PC-9 (cell line): Measurements from ENCODE around the gene FAM209A. TPM values are rescaled to one million over a fixed set of nuclear protein-coding genes. Genes with fewer than 3 reads are reported as not detected.

ENCODE experiments used
- BruUV-seq: library from RNA; stranded (reverse); fragments of 400-500 nt; replicated peaks from 2 replicates; lab custom pipeline; 2021; lab: Mats Ljungman, UMichigan
- CTCF ChIA-PET: fragments of 300-600 bp; sonication (Branson Sonifier 250); formaldehyde crosslinking; loops from one replicate; lab custom pipeline; 2022; ENCODE audit warnings: antibody characterized with exemption; lab: Charles Lee
- POLR2A ChIA-PET: fragments of 300-600 bp; sonication (Branson Sonifier 250); formaldehyde crosslinking; loops from one replicate; lab custom pipeline; 2022; ENCODE audit warnings: antibody characterized with exemption; ENCODE audit not compliant: unreplicated experiment; lab: Charles Lee
- DNase-seq, 2 experiments: peaks; one replicate each; pipeline versions ENCODE4 v3.0.0 to v3.0.0-alpha.2; 2015 to 2022; ENCODE audit warnings: mixed read lengths in 1 of 2
- H2AFZ ChIP-seq: fragments of 200-600 bp; sonication (generic); 2 replicates; pipeline ENCODE4 v1.8.1; 2017; ENCODE audit warnings: antibody characterized with exemption
- H3F3A ChIP-seq: fragments of 200-600 bp; sonication (generic); 2 replicates; pipeline ENCODE4 v1.8.1; 2017; ENCODE audit warnings: antibody characterized with exemption, mild to moderate bottlenecking, low read depth; ENCODE audit not compliant: insufficient read depth
- H3K27ac ChIP-seq: fragments of 200-600 bp; sonication (generic); 2 replicates; pipeline ENCODE4 v1.6.1; 2016; ENCODE audit warnings: mixed run types
- H3K27me3 ChIP-seq: fragments of 200-600 bp; sonication (generic); 2 replicates; pipeline ENCODE4 v1.6.1; 2016; ENCODE audit warnings: low read depth, mixed run types; ENCODE audit not compliant: insufficient read depth
- H3K36me3 ChIP-seq: fragments of 200-600 bp; sonication (generic); 2 replicates; pipeline ENCODE4 v1.6.1; 2016; ENCODE audit warnings: low read depth, mixed run types
- H3K4me1 ChIP-seq: fragments of 200-600 bp; sonication (generic); replicated peaks from 2 replicates; pipeline ENCODE4 v1.6.1; 2016; ENCODE audit warnings: mixed run types; ENCODE audit not compliant: insufficient read depth
- H3K4me2 ChIP-seq: fragments of 200-600 bp; sonication (generic); 2 replicates; pipeline ENCODE4 v1.6.1; 2017; ENCODE audit warnings: mixed run types
- H3K4me3 ChIP-seq: fragments of 200-600 bp; sonication (generic); 2 replicates; pipeline ENCODE4 v1.6.1; 2016; ENCODE audit warnings: mixed run types
- H3K79me2 ChIP-seq: fragments of 200-600 bp; sonication (generic); 2 replicates; pipeline ENCODE4 v1.6.1; 2017; ENCODE audit warnings: low read depth, mixed run types
- H3K9me2 ChIP-seq: fragments of 200-600 bp; sonication (generic); 2 replicates; pipeline ENCODE4 v1.8.1; 2017; ENCODE audit warnings: mild to moderate bottlenecking; ENCODE audit not compliant: insufficient read depth
- H3K9me3 ChIP-seq: fragments of 200-600 bp; sonication (generic); 2 replicates; pipeline ENCODE4 v1.8.1; 2016; ENCODE audit warnings: low read depth; ENCODE audit not compliant: insufficient read depth
- H4K20me1 ChIP-seq: fragments of 200-600 bp; sonication (generic); 2 replicates; pipeline ENCODE4 v1.8.1; 2017; ENCODE audit not compliant: insufficient read depth
- EZH2 ChIP-seq: fragments of 200-600 bp; sonication (generic); IDR thresholded peaks from 2 replicates; pipeline ENCODE4 v1.8.0; 2017; ENCODE audit warnings: antibody characterized with exemption, low read depth
- intact Hi-C: fragments of 100-400 bp; cut with micrococcal nuclease; formaldehyde crosslinking; loops from one replicate; pipeline ENCODE4 v1.10.0; 2022; ENCODE audit not compliant: unreplicated experiment
- total RNA-seq: library from RNA; stranded (reverse); gene quantifications from 2 replicates; pipeline ENCODE4 v1.2.3, GENCODE V29; 2021
- TF ChIP-seq, protein P1 (sequence below): fragments of 200-600 bp; sonication (generic); conservative IDR thresholded peaks from 2 replicates; pipeline ENCODE4 v1.6.1; 2017; ENCODE audit warnings: mixed run types, antibody characterized with exemption, mild to moderate bottlenecking, moderate library complexity

Gene FAM209A
- total RNA-seq, 1 experiment from 2014 or later: not detected

DNA sequence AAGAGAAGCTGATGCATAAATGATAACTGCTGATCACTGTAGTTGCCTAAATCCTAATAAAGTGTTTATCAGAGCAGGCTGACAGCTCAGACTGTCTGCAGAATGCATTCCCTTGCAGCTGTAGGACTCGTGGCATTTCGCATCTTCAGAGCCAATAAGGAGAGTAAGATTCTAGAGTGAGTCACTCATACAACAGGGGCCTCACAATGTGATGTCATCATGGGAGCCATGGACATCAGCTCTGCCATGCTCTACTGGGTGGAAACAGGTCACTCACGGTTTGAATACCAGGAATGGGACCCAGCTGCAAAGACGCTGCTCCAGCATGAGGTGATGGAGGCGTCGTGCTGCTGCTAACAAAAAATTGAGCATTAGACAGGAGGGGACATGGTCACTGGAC lies 15.9 kb downstream of the FAM209A start:
- TF ChIP-seq, protein P1, sequence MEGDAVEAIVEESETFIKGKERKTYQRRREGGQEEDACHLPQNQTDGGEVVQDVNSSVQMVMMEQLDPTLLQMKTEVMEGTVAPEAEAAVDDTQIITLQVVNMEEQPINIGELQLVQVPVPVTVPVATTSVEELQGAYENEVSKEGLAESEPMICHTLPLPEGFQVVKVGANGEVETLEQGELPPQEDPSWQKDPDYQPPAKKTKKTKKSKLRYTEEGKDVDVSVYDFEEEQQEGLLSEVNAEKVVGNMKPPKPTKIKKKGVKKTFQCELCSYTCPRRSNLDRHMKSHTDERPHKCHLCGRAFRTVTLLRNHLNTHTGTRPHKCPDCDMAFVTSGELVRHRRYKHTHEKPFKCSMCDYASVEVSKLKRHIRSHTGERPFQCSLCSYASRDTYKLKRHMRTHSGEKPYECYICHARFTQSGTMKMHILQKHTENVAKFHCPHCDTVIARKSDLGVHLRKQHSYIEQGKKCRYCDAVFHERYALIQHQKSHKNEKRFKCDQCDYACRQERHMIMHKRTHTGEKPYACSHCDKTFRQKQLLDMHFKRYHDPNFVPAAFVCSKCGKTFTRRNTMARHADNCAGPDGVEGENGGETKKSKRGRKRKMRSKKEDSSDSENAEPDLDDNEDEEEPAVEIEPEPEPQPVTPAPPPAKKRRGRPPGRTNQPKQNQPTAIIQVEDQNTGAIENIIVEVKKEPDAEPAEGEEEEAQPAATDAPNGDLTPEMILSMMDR: no peak
- TF ChIP-seq EZH2: no peak
- Histone ChIP-seq H3K4me1 (no peaks in the 10 kb centered on the region), H3K9me3 (no peaks in the 10 kb centered on the region), H2AFZ (no peak overlapping the region), H4K20me1 (no peaks in the 10 kb centered on the region), H3K27ac (no peak overlapping the region), H3K36me3 (no peaks in the 10 kb centered on the region), H3F3A (no peaks in the 10 kb centered on the region; the same call in 1 of the 2 replicates), H3K27me3 (no peaks in the 10 kb centered on the region), H3K4me3 (no peak overlapping the region), H3K9me2 (no peaks in the 10 kb centered on the region), H3K79me2 (no peaks in the 10 kb centered on the region), H3K4me2 (no peak overlapping the region)
- intact Hi-C loops: no loop called here
- CTCF ChIA-PET: no interaction called here
- DNase-seq: no peak
- POLR2A ChIA-PET: no interaction called here
- no TSS peak for BruUV-seq

DNA sequence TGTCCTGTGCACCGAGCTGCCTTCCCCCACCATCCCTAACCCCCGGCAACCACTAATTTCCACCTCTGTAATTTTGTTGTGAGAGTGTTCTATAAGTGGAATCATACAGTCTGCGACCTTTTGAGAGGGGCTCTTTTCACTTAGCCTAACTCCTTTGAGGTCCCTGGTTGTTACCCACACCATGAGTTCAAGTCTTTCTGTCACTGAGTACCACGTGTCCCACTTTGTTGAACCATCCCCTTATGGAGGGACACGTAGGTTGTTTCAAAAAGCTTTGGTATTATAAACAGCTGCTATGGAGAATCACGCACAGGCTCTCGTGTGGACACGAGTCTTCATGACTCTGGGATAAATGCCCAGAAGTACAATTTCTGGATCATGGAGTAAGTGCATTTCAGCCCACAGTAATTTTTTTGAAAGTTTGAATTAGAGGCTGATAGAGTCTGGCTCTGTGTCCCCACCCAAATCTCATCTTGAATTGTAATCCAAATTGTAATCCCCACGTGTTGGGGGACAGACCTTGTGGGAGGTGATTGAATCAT lies 18.0 kb downstream of the FAM209A start:
- TF ChIP-seq, protein P1: no peak
- TF ChIP-seq EZH2: no peak
- Histone ChIP-seq H3K27me3 (no peaks in the 10 kb centered on the region), H4K20me1 (no peaks in the 10 kb centered on the region), H3K9me3 (no peaks in the 10 kb centered on the region), H3K36me3 (no peaks in the 10 kb centered on the region), H3K4me3 (no peak overlapping the region), H3K9me2 (no peaks in the 10 kb centered on the region), H2AFZ (no peak overlapping the region), H3K4me1 (no peaks in the 10 kb centered on the region), H3F3A (no peaks in the 10 kb centered on the region), H3K4me2 (no peak overlapping the region), H3K27ac (no peak overlapping the region), H3K79me2 (no peaks in the 10 kb centered on the region)
- CTCF ChIA-PET: interaction anchor here (0.7 kb wide), 1 partner anchor 450 kb away, joined by 3 read pairs; no protein-coding TSS in a partner anchor
- intact Hi-C loops: no loop called here
- no TSS peak for BruUV-seq
- no peak for DNase-seq
- POLR2A ChIA-PET: no interaction called here

GRCh38 chr20:56551571-56551970 lies 27.0 kb downstream of the FAM209A start:
- H3K4me3 ChIP-seq: no peak overlapping the region
- CTCF ChIA-PET: interaction anchor here (0.9 to 2.3 kb wide), 3 partner anchors 28 to 422 kb away, joined by 8 to 13 read pairs (median 10); partner anchors contain the start of gene TFAP2C
- BruUV-seq: no TSS peak
- H3K9me3 ChIP-seq: no peaks in the 10 kb centered on the region
- TF ChIP-seq, protein P1: no peak
- no peak for TF ChIP-seq EZH2
- H3K36me3 ChIP-seq: no peaks in the 10 kb centered on the region
- peaks cover 16% of the 10 kb centered on the region for H3F3A ChIP-seq
- no peak for DNase-seq
- no peaks in the 10 kb centered on the region; the same call in 1 of the 2 replicates for H3K27me3 ChIP-seq
- no peak overlapping the region for H3K4me2 ChIP-seq
- intact Hi-C loops: loop anchor here (2.0 to 5.0 kb wide), 2 partner anchors 509 to 796 kb away; no protein-coding TSS in a partner anchor
- no peaks in the 10 kb centered on the region for H4K20me1 ChIP-seq
- no peaks in the 10 kb centered on the region for H3K79me2 ChIP-seq
- peaks cover 27% of the 10 kb centered on the region for H3K4me1 ChIP-seq
- POLR2A ChIA-PET: interaction anchor here (0.7 kb wide), 1 partner anchor 253 kb away, joined by 6 read pairs; no protein-coding TSS in a partner anchor
- no peaks in the 10 kb centered on the region for H3K9me2 ChIP-seq
- H2AFZ ChIP-seq: no peak overlapping the region
- H3K27ac ChIP-seq: no peak overlapping the region
